Epidermal melanocyte (primary cell): Measurements from ENCODE around the gene ACOXL.

Source experiments
- DNase-seq: peaks from one replicate; pipeline ENCODE4 v3.0.0; 2011; ENCODE audit warnings: low spot score; ENCODE audit not compliant: insufficient read length

ACOXL gene

DNA sequence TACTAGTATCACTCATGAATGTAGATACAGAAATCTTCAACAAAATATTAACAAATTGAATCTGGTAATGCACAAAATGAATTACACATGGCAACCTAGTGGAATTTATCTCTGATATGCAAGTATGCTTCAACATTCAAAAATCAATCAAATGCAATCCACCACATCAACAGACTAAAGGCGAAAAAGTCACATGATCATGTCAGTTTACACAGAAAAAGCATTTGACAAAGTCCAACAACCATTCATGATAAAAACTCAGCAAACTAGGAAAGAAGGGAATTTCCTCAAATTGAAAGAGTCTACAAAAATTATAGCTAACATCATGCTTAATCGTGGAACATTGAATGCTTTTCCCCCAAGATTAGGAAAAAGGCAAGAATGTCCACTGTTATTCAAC lies 237.8 kb downstream of the ACOXL start:
- no peak for DNase-seq

DNA sequence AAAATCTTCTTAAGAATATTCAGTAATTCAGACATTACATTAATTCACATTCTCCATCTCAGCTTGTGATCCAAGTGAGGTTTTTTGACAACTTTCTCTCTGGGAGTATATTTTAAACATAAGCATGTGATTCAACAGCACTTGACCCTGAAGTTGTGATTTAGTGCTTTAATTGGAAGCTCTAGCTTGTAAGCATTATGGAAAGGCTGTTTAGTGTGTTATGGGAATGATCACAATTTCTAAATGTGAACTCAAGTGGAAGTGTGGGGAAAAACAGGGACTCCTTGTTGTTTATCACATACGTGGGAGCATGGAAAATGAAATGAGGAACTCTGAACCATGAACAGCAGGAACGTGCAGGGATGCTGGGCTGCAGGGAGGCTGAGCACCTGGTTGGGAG lies 239.4 kb downstream of the ACOXL start:
- DNase-seq: no peak

DNA sequence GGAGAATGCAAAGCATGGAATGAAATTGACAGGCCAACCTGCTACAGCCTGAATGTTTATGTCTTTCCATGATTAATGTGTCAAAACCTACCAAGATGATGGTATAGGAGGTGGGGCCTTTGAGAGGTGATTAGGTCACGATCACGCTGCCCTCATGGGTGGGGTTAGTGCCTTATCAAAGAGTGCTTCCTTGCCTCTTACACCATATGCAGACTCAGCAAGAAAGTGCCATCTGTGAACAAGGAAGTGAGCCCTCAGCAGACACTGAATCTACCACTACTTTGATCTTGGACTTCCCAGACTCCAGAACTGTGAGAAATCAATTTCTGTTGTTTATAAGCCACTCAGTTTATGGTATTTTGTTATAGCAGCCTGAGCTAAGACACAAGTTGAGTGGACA lies 240.9 kb downstream of the ACOXL start:
- no peak for DNase-seq

DNA sequence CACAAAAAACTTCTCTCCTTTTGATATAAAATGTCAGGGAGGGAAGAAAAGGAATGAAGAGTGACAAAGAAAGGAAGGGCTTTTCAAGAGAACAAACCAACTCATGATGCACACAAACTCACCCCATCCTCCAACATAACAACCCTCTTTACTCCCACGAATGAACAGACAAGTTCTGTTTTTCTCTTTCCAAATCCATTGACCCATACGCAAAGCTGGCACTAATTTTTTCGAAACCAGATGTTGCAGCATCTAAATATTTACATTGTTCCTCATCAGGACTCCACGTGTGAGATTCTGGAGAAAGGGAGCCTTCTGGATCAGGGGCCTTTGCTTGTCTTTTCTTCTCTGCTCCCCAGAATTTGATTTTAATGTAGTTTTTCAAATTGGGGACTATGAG lies 245.0 kb downstream of the ACOXL start:
- DNase-seq: no peak

DNA sequence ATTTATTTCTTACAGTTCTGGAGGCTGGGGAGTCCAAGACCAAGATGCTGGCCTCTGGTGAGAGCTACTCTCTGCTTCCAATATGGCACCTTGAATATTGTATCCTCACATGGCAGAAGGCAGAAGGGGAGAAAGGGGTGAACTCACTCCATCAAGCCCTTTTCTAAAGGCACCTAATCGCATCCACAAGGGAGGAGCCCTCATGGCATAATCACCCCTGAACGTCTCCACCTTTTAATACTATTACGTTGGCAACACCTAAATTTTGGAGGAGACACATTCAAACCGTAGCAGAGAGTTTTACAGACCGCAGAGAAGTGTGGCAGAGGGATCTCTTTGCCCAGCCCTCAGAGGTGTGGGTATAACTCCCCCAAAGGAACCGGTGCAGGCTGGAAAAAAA lies 245.8 kb downstream of the ACOXL start:
- DNase-seq: no peak

DNA sequence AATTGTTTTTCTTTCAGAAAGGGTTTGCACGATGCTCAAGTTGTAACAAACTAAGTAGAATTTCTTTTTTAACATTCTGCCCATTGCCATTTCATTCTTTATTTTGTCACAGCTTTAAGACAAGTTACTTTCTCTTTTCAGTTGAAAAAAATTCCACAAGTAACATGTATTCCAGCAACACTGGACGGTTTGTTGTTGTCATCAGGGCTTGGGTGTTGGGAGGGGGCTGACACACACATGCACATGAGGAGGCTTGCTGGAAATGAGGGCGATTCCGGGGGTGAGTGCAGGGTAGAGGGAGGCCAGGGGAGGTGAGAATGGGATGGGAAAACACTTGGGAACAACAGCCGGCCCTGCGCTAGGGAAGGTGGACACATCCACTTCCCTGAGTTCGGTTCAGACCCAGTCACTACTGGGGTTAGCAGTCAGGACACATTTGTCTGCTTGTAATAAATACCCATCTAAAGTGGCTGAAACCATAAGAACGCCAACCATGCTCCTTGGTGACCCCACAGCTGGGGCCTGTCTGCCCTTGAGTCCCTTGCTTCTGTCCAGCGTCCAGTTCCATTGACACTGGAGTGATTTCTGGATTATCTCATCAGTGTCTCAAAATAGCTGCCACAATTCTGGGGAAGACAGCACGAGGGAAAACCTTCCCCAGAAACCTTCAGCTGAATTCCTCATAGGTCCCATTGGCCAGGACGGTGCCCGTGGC lies 246.5 kb downstream of the ACOXL start:
- DNase-seq: no peak

DNA sequence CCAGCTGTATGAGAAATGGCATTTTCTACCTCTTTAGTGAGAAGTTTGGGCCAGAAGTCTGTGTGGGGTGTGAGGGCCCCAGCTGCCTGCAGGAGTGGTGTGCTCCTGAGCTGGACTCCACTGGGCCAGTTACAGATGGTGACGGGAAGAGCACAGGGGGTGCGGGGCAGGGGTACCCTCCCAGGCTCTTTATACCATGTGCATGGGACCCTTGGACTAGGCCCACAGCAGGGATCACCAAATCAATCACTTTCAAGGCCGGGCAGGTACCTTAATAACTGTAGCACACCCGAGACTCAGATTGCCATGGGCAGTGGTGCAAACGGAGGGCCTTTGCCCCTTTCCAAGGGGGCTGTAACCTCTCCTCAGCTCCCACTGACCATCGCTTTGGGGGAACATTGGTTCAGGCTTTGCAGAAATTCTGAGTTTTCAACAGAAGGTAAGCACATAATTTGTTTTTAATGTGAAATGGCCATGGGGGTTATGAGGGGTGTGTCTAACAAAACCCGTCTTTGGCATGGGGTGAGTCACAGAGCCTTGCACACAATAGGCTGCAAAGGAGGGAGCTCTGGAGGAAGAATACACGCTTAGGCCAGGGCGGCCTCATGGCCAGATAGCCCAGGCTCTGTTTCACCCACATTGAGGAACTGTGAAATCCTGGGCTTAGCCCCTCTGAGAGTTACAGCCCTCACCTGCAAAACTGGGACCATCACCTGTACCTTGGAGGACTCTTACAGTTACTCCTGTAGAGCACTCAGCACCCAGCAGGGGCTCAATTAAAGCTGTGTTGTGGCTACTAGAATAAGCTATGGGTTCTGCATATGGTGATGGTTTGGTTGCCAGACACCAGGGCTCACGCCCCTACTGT lies 247.3 kb downstream of the ACOXL start:
- DNase-seq: no peak

DNA sequence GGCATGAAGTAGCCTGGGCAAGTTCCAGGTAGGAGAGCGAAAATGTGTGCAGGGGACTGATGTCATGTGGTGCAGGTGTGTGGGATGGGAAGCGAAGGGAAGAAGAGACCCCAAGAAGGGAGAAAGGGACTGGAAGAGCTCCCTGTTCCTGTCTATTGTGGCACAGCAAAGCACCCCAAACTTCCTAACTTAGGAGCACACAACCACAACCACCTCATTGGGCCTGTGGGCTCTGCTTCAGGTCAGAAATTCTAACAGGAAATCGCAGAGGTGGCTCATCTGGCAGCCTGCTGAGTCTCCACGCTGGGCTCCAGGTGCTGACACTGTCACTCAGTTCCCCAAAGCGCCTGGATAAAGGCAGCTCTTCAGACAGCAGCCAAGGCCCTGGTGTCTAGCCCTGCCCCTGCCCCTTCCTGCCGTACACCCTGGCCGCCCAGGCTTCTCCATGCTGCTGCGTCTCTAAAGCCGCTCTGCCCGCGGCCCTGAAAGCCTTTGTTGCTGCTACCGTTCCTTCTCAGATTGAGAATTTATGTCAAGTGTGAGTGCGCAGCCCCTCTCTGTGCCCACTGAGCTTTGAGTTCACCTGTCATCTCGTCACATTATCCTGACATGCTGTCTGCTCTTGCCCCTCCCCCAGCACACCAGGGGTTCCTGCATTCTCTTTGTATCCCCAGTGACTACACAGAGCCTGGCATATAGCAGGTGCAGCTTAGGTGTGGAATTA lies 248.1 kb downstream of the ACOXL start:
- DNase-seq: no peak

DNA sequence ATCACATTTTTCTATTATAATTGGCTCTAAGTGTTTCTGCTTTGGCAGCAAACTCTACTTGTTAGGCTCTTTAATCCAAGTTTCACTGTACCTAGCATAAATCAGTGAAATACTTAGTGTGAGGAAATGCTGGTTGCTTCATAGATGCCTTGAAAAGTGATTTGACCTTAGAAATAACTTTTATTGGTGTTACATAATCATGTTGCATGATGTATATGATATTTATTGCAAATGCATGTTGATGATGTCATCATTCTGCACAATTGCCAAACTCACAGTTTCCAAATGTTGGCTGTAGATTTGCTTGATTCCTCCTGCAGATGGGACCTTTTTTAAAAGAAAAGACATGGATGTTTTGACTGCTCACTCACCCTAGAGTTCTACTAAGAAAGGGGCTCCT lies 250.8 kb downstream of the ACOXL start:
- DNase-seq: no peak

DNA sequence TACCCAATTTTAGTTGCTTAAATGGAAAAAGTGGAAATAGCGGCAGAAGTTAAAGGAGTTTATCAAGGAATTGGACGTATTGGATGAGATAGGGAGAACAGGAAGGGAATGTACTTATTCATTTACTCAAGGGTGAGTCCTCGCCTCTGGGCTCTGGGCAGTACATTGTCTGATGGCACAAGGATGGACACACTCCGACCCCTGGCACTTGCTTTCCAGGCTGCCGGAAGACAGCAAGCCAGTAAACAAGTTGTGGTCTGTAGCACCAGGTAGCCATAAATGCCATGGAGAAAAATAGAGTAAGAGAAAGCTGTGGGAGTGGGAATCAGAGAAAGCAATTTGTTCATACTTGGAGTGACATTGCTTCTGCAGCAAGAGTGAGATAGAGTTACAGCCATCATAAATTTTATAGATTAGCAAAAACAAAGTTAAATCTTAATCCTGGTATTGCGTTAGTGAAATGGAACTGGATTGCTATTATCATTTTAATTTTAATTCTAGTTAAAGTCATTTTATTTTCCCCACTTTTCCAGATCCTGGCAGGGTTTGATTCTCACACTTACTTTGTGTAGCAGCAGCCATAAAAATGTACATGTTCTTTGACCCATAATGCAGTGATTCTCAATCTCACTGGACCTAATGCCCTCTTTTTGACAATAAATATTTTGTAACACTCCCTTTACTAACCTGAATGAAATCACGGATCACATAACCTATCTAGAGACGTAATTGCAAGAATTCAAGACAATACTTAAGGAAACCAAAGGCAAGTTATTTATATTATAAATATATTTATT lies 252.5 kb downstream of the ACOXL start:
- DNase-seq: no peak

DNA sequence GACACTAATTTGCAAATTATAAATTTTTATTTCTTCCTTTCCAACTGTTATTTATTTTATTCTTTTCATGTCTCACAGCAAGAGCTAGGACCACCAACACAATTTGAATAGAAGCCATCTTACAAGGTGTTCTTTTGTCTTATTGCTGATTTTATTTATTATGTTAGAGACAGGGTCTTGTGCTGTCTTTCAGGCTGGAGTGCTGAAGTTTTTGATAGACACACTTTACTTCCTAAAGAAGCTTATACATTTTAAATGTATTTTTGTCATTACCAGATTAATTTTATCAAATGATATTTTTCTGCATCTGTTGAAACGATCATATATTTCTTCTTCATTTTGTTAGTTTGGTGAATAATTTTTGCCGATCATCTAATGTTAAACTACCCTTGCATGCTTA lies 258.1 kb downstream of the ACOXL start:
- no peak for DNase-seq

DNA sequence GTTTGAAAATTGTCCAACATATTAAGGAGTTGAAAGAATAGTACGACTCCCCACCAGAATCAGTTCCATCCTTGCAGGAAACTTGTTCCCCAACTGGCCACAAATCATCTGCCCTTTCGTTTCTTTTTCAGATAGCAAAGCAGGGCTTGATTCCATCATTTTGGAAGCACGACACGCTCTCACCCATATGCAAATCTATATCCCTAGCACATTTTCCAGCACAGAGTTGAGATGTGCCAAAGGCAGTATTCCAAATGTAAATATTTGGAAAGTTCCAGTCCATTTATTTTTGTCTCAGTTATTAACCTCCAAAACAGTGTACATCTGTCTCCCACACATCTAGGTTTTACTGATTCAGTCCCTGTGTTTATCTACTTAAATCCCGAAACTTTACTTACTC lies 259.5 kb downstream of the ACOXL start:
- no peak for DNase-seq

DNA sequence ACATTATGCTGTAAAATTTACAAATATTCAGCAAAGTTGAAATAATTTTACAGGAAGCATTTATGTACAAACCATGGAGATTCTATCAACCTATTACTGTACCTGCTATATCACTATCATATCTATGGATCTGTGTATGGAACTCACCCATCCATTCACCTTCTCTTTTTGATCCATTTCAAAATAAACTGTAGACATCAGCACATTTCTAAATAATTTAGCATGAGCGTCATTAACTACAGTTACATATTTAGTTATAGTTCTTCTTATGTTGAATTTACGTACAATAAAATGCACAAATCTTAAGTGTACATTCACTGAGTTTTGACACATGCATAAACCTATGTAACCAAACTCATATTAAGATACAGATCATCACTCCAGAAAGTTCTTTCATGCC lies 260.5 kb downstream of the ACOXL start:
- no peak for DNase-seq

DNA sequence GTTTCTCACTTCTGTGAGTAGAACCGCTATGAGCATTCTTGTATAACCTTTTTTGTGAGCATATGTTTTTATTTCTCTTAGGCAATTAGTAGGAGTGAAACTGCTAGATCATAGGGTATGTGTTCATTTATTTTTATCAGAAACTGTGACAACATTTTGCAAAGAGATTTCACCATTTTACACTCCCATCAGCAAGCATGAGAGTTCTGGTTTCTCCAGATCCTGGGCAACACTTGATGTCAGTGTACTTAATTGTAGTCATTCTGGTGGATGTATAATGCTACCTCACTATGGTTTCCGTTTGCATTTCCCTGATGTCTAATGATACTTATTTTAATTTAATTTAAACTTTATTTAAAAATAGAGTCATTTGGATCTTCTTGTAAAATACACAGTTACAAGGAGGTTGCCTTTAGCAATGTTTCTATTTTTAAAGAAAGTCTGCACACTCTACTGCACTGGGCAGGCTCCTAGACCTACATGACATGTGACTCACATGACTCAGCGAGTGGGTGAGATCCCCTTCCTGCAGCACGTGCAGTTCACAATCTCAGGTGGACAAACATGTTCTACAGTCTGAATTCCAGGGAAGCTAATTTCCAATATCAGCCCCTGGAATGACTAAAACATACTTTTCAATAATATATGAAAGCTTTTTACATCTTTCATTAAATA lies 261.3 kb downstream of the ACOXL start:
- no peak for DNase-seq

DNA sequence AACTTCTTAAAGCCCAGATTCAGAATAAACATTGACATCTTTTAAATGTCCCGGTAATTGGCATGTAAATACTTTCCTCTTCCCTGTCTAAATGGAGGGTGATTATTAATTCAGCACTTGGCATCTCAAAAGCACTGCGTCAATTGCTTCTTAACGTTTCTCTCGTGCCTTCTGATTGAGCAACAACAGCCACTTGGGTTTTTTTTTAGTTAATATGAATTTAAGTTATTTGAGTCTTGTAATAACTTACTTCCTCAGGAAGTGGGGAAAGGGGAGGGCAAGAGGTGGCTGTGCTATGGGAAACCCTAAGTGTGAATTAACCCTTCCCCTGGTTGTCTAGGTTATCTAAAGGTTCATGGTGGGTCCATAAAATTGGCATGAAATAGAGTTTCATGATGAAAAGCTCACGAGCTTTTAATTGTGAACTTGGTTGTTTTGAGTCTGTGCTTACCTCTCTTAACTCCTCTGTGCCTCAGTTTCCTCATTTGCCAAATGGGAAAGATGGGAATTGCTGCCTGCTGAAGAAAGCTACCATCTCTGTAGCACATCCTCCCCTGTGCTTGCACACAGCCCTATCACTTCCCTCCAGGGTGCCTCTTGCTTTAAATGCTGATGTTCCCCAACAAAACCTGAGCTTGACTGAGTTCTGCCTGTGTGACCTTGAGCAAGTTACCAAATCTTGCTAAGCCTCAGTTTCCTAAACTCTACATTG lies 262.0 kb downstream of the ACOXL start:
- no peak for DNase-seq

DNA sequence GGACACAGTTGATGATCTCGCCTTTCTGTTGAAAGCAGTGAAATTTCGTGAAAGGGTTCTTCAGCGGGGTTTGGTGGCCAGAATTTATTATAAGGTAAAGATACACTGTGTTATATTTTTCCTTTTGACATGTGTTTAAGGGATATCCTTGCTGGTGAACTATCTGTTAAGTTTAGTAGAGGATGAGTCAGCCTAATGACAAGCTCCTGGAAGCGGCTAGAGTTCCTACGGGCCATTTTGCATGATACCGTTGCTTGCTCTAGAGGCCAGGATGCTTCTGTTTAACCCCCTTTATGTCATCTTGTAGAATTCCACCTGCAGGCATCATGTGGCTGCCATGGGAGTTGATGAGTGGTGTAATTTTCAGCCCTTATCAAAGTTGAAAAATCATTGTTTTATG lies 263.5 kb downstream of the ACOXL start:
- DNase-seq: no peak

DNA sequence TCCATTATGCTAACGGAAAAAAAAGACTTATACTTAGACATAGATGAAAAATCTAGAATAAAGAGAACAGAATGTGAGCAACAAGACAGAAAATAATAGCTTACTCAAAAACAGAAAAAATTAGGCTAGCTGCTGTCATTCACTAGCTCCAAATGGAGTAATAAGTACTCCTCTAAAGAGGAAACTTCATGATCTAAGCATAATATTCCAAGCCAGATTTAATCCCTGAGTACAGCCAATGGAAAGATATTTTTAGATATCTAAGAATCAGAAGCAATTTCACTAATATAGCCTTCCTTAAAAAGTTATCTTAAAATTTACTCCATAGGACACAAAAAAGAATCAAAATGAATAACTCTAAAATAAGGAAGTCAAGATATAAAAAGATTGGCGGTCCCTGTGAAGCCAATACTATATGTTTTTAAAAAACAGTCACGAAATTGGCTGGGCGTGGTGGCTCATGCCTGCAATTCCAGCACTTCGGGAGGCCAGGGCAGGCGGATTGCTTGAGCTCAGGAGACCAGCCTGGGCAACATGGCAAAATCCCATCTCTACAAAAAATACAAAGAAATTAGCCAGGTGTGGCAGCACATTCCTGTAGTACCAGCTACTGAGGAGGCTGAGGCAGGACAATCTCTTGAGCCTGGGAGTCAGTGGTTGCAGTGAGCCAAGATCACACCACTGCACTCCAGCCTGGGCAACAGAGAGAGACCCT lies 265.1 kb downstream of the ACOXL start:
- DNase-seq: no peak

DNA sequence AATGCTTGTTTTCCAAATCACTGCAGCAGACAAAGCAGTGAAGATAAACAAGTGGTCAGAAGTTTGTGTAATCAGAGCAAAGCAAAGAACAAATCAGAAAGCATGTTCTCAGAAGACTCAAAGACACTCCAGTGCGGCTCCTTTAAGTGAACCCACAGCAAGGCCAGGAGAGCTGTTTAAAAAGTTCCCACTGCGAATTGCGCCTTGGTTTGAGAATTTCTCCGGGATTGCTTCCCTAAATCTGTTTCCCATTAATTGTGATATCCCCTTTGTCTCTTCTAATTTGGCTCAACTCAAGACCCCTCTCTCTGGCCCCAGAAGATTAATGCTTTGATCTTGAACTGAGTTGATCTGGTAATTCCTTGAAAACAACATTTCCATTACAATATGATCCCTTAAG lies 265.9 kb downstream of the ACOXL start:
- DNase-seq: no peak

DNA sequence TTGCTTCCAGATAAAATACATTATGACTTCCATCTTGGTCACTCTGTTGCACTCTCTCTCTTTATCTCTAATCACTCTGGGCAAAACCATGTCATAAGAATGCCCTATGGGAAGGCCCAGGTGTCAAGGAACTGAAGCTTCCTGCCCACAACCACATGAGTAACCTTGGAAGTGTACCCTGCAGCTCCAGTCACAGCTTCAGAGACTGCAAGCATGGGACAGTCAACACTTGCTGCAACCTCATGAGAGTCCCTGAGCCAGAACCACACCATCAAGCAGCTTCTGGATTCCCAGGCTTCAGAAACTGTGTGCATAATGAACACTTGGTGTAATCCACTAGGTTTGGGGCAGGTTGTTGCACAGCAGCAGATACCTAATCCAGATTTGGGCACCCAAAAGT lies 267.3 kb downstream of the ACOXL start:
- no peak for DNase-seq

DNA sequence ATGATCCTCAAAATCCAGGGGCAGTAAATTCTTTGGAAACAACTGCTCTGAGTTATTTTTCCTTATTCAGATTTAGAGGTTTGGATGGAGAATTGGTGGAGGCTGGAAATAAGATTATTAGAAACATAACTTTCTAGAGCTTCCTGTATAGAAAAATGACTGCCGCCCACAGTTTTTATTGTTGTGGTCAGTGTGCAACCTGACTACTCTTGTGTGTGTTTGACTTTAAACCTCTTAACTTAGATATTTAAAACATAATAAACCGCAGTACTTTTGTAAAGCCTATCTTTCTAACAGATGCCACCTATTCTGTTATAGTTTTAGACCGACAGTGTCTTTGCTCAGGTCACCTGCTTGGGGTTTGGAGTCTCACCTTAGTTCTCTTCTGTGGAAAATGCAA lies 272.9 kb downstream of the ACOXL start:
- no peak for DNase-seq
